Loucy (cell line): ENCODE data around the gene PTPRN2.
A peak's percentile ranks its signal among the peaks of the same experiment; 100 is the strongest.

ENCODE experiments used
- H2AFZ ChIP-seq: fragments of 200-600 bp; sonication (generic); 2 replicates; pipeline ENCODE4 v1.6.0; 2016; ENCODE audit warnings: antibody characterized with exemption, mild to moderate bottlenecking, low read length, moderate library complexity
- H3F3A ChIP-seq: fragments of 200-600 bp; 2 replicates; pipeline ENCODE4 v1.6.0; 2016; ENCODE audit warnings: antibody characterized with exemption, low read depth, mild to moderate bottlenecking
- H3K27me3 ChIP-seq: fragments of 200-600 bp; sonication (generic); 2 replicates; pipeline ENCODE4 v1.6.1; 2014; ENCODE audit warnings: low read length, mild to moderate bottlenecking; ENCODE audit not compliant: insufficient read depth, poor library complexity, severe bottlenecking
- H3K36me3 ChIP-seq: fragments of 200-600 bp; sonication (generic); 2 replicates; pipeline ENCODE4 v1.6.1; 2016; ENCODE audit warnings: low read length; ENCODE audit not compliant: insufficient read depth
- H3K4me1 ChIP-seq: fragments of 200-600 bp; sonication (generic); 2 replicates; pipeline ENCODE4 v1.5.1; 2014; ENCODE audit warnings: low read length, mild to moderate bottlenecking; ENCODE audit not compliant: insufficient read depth, poor library complexity, severe bottlenecking
- H3K4me2 ChIP-seq: fragments of 200-600 bp; sonication (generic); 2 replicates; pipeline ENCODE4 v1.6.0; 2014; ENCODE audit warnings: antibody characterized with exemption, low read length, low read depth, mild to moderate bottlenecking; ENCODE audit not compliant: poor library complexity, severe bottlenecking
- H3K4me3 ChIP-seq: fragments of 200-600 bp; sonication (generic); 2 replicates; pipeline ENCODE4 v1.5.1; 2014; ENCODE audit warnings: low read length, mild to moderate bottlenecking, mixed read lengths; ENCODE audit not compliant: poor library complexity, severe bottlenecking
- H3K79me2 ChIP-seq: fragments of 200-600 bp; sonication (generic); 2 replicates; pipeline ENCODE4 v1.6.1; 2014; ENCODE audit warnings: low read length; ENCODE audit not compliant: insufficient read depth
- H3K9ac ChIP-seq: fragments of 200-600 bp; sonication (generic); 2 replicates; pipeline ENCODE4 v1.6.0; 2014; ENCODE audit warnings: mild to moderate bottlenecking, low read depth, low read length, moderate library complexity; ENCODE audit not compliant: poor library complexity, severe bottlenecking
- H3K9me2 ChIP-seq: fragments of 200-600 bp; sonication (generic); replicated peaks from 2 replicates; pipeline ENCODE4 v1.6.1; 2016; ENCODE audit warnings: low read depth, low read length, mixed read lengths
- H3K9me3 ChIP-seq: fragments of 200-600 bp; sonication (generic); 2 replicates; pipeline ENCODE4 v1.6.1; 2014; ENCODE audit warnings: mild to moderate bottlenecking, antibody characterized with exemption, low read length, low read depth; ENCODE audit not compliant: insufficient read depth
- H4K20me1 ChIP-seq: fragments of 200-600 bp; sonication (generic); 2 replicates; pipeline ENCODE4 v1.6.0; 2014; ENCODE audit warnings: antibody characterized with exemption, low read length, mild to moderate bottlenecking; ENCODE audit not compliant: insufficient read depth, poor library complexity, severe bottlenecking
- CTCF ChIP-seq: fragments of 200-600 bp; sonication (generic); conservative IDR thresholded peaks from 2 replicates; pipeline ENCODE4 v1.5.1; 2014; ENCODE audit warnings: mild to moderate bottlenecking, antibody characterized with exemption, low read length
- EZH2phosphoT487 ChIP-seq: fragments of 200-600 bp; IDR thresholded peaks from 2 replicates; pipeline ENCODE4 v1.6.1; 2018; ENCODE audit warnings: antibody characterized with exemption, mild to moderate bottlenecking, moderate library complexity, borderline replicate concordance

Gene PTPRN2

GRCh38 chr7:158395780-158396278 is 191.8 kb downstream of the PTPRN2 start:
- H3K4me2 ChIP-seq, result no peak overlapping the region
- peaks cover 23% of the 10 kb centered on the region; the same call in 1 of the 2 replicates for H3K9me3 ChIP-seq
- no peak overlapping the region for H3K9ac ChIP-seq
- no peaks in the 10 kb centered on the region for H3K79me2 ChIP-seq
- H4K20me1 ChIP-seq, result no peaks in the 10 kb centered on the region
- H3K4me3 ChIP-seq, result no peak overlapping the region
- H3K36me3 ChIP-seq, result no peaks in the 10 kb centered on the region
- TF ChIP-seq EZH2phosphoT487 (no peak), CTCF (no peak)
- no peak overlapping the region for H2AFZ ChIP-seq
- H3K27me3 ChIP-seq, result no peaks in the 10 kb centered on the region
- H3K4me1 ChIP-seq, result no peaks in the 10 kb centered on the region
- no peaks in the 10 kb centered on the region for H3F3A ChIP-seq
- H3K9me2 ChIP-seq, result no peaks in the 10 kb centered on the region

GRCh38 chr7:158395349-158395748 is 192.3 kb downstream of the PTPRN2 start:
- no peak overlapping the region for H3K4me3 ChIP-seq
- H3K9me2 ChIP-seq, result no peaks in the 10 kb centered on the region
- H3K36me3 ChIP-seq, result no peaks in the 10 kb centered on the region
- H3K4me1 ChIP-seq, result no peaks in the 10 kb centered on the region
- no peaks in the 10 kb centered on the region for H4K20me1 ChIP-seq
- no peaks in the 10 kb centered on the region for H3K27me3 ChIP-seq
- H3K9me3 ChIP-seq, result peaks cover 25% of the 10 kb centered on the region; the same call in 1 of the 2 replicates
- no peak overlapping the region for H2AFZ ChIP-seq
- no peaks in the 10 kb centered on the region for H3K79me2 ChIP-seq
- H3K9ac ChIP-seq, result no peak overlapping the region
- H3K4me2 ChIP-seq, result no peak overlapping the region
- H3F3A ChIP-seq, result no peaks in the 10 kb centered on the region
- TF ChIP-seq CTCF (no peak), EZH2phosphoT487 (no peak)

GRCh38 chr7:158394936-158395335 is 192.7 kb downstream of the PTPRN2 start:
- H2AFZ ChIP-seq, result no peak overlapping the region
- no peaks in the 10 kb centered on the region for H3K36me3 ChIP-seq
- no peak overlapping the region for H3K4me3 ChIP-seq
- H3K9me3 ChIP-seq, result peaks cover 21% of the 10 kb centered on the region; the same call in 1 of the 2 replicates
- H4K20me1 ChIP-seq, result no peaks in the 10 kb centered on the region
- no peaks in the 10 kb centered on the region for H3K79me2 ChIP-seq
- no peaks in the 10 kb centered on the region for H3F3A ChIP-seq
- no peaks in the 10 kb centered on the region for H3K4me1 ChIP-seq
- no peaks in the 10 kb centered on the region for H3K27me3 ChIP-seq
- no peak overlapping the region for H3K9ac ChIP-seq
- H3K4me2 ChIP-seq, result no peak overlapping the region
- no peaks in the 10 kb centered on the region for H3K9me2 ChIP-seq
- TF ChIP-seq CTCF (peak; percentile 28; the same call in 1 of the 2 replicates), EZH2phosphoT487 (no peak)
